ENCODE measurements around the gene SUFU.

SUFU gene

DNA sequence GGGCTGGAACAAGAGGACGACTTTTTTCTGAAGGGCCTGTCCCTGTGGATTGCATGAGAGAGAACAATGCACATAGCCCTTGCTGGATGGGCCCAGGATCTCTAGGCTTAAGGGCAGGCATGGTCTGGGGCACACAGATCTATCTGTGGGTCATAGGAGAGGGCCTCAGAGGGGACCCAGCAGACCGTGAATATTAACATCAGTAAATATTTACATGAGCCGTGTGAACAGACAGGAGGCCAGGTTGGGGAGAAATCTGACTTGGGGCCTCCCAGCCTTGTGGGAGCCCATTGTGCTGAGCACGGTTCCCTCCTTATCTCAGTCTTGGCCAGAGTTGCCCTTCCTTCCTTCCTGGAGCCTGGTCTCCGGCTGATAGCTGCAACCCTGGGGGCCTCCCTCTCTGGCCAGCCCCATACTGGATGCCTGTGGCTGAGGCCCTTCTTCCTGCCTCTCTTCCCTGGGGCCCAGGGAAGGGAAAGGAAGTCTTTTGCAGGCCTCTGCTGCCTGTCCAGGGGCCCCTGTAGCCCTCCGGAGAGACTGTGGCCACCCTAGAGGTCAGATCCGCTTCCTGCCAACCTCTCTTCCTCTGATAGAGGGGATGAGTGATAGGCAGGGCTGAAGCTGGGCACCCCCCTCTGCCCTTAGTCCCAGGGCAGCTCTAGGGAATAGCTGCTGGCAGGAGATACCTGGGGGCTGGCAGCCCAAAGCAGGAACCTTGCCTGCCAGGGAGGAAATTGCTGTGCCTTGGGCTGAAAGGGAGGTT lies 96.0 kb downstream of the SUFU start:
- no peak for DNase-seq

DNA sequence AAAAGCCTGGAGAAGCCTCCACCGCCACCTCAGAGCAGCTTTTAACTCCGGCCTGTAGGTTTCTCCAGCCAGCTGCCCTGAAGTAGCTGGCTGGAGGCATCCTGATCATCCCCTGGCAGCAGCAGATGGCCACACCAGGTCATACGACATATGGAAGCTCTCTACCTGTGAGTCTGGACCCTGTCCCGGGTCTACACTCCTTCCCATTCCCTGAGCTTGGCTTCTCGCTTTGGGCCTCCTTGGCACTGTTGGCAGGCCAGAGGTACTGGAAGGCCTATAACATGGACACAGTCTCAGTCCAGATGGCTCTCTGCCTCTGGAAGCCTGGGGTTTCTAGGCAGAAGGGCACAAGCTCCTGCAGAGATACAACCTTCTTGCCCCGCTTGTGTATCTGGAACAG lies 97.0 kb downstream of the SUFU start:
- no peak for DNase-seq

DNA sequence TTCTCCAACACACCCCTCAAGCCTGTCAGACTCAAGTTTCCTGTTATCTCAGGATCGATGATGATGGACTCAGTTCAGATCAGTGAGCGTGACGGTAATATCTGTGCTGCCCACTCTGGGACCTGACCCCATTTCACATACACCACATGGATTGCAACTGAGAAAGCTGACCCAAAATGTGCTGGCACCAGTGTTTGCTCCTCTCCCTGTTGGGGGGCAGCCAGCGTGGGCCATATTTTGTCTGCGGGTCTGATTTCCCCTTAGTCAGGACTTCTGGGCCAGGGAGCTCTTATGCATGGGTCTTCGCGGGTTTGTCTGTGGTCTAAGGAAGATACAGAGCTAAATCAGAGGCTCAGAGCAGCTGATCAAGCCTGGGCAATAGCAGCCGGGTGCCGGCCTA lies 97.9 kb downstream of the SUFU start:
- no peak for DNase-seq

DNA sequence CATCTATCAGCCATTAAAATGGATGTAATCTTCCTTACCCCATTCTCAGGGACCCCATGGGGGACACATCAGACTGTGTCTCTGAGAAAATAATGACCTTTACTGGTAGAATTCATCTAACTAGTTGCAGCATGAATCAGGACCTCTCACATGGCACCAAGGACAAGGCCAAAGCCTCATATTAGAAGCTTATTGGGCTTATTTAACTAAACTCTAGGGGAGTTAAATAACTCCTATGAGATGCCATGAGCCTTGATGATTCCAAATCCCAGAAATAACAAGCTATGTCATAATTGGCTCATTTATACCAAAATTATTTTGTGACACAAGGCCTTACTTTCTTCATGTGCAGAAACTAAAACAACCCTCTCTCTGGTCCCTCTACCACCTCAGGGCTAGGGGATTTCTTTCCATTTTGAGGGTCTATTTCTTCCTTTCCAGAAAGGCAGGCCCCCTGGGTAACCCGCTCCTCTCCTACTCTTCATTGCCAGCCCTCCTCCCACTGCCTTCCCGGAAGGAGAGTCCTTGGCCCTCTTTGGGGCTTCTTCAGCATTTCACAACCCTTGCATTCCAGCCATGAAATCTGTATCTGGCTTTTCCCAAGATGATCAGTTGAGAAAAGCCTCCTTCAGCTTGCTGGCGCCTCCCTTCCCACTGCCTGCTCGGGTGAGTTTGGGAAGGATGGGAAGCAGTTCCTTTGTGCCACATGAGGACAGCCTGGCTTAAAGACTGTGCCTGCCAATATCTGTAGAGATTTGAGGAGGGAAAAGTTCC lies 98.7 kb downstream of the SUFU start:
- DNase-seq, result no peak

DNA sequence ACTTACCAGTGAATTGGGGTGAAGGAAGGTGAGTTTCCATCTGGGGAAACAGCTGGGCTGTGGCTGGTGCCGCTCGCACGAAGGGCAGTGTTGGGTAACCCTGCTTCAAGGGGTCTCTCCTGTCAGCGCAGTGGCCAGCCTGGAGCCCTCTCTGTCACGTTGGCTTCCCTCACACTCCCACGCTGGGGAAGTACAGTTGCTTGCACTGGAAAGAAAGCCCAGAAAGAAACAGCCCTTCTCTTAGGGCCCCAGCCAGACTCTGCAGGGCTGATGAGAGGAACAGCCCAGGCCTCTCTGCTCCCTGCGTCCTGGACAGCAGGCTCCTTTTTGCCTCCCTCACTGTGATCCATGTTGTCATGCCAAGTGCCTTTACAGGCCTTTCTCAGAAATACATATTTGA lies 100.2 kb downstream of the SUFU start:
- DNase-seq, result no peak

DNA sequence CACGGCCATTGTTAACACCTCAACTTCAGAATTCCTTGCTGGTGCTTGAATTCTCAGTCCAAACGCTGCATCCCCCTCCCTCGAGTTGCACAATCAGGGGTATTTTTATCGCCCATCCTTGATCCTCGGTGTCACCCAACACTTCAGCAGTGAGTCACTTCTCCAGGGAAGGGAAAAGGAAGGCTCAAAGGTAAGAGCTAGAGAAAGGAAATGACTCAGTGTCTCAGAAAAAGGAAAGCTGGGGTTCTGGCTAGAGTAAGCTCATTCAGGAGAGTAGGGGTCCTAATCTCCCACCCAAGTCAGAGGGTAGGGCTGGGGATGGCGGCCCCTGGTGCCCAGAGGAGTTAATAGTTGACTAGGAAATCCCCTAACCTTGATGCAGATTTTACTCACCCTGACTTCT lies 100.7 kb downstream of the SUFU start:
- DNase-seq, result no peak

DNA sequence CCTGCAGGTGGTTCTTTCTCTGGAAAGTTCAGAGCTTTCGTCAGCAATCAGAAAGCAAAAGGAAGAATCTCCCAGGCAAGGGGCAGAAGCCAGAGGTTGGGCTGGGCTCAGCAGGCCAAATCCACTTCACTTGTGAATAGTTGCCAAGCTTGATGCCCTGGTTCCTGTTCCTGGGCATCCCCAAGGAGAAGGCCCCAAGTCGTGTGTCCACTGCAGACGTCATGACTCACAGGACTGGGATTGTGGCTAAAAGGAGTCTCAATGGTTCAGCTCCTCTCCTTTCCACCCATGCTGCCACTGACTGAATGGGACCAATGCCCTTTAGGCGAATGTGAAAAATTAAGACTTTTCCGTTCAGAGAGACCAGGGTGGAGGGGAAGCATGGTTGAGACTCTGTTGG lies 101.9 kb downstream of the SUFU start:
- no peak for DNase-seq

DNA sequence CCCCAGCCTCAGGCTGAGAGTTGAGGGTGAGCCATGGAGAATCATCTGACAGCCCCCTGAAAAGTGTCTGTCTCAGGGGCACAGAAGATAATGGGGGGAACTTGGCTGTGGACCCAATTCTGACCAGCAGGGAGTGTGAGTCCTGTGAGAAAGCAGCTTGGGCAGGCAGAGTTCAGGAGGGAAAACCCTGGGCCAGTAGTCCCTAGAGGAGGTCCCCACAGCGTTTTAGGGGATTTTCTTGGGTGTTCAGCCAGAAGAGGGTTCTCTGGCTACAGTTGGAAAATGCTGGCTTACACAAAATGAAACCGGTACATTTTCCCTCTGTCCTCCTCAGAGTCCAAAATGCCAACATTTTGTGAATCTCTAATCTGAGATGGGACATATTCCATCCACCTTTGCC lies 104.7 kb downstream of the SUFU start:
- DNase-seq, result no peak

DNA sequence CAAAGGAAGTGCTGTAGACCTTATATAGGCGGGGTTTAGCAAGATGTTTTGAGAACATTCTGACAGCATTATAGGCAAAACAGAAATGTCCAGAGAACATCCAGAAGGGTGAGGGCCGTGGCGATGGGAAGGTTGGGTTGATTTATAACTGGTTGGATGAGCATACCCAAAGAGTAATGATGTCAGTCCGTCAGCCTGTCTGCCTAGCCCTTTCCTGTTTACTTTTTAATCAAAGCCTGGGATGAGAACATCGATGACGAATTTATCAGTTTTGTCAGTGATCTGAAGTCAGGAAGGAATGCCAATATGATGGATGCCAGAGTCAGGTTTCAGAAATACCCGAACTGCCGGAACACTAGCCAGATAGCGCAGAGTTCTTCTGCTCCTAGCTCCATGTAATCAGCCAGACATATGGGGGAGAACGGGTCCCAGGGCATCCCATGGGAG lies 106.7 kb downstream of the SUFU start:
- DNase-seq, result no peak

DNA sequence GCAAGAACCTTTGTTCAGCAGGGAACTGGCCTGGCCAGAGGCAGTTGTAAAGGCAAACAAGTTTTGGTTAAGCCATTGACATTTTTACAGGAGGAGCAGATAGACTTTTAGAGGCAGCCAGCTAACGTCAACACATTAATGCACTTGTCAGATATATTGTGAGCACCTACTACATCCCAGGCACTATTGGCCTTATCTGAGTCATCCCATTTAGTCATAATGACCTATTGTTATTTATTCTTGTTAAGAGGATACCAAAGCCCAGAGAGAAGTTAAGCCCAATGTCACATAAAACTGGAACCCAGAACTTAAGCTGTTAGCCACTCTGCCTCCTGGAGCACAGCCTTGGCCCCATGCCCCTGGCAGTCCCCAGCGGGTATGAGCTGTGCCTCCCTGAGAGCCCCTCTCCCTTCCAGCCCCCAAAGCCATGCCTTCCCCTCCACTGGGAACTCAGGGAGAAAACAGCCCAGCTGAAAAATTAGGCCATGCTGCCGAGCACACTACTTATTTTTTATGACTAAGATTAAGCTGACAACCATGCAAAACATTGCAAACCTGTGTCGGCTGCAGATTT lies 107.8 kb downstream of the SUFU start:
- no peak for DNase-seq

DNA sequence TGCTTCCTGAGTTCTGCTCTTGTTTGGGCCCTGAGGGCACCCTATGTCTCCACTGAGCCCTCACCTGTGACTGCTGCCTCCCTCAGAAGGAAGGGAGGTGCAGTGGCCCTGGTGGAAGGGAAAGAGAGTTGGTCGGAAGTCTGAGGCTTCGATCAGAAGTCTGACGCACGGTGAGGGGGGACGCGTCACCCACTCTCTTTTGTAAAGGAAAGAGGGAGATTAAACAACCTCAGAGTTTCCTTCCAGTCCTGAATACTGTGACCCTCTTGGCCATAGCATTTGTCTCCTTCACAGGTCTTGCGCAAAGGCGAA lies 109.1 kb downstream of the SUFU start:
- peak; percentile 47 to 56 for DNase-seq

DNA sequence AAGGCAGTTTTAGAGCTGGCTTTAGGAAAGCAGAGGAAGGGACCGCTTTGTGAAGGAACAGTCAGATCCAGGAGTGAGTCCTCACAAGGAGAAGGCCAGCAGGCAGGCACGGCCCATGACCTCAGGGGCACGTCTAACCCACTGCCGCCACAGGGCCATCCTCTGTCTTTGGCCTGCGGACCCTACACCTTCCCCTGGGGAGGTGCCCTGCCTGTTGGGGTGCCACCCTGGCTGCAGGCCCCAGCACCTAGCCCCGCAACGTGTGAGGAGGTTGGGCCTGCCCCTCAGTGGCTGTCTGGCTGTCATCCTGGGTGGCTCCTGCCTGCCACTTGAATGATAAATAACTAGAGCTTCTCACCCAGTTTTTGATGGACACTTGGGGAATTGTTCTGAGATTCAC lies 109.5 kb downstream of the SUFU start:
- no peak for DNase-seq

DNA sequence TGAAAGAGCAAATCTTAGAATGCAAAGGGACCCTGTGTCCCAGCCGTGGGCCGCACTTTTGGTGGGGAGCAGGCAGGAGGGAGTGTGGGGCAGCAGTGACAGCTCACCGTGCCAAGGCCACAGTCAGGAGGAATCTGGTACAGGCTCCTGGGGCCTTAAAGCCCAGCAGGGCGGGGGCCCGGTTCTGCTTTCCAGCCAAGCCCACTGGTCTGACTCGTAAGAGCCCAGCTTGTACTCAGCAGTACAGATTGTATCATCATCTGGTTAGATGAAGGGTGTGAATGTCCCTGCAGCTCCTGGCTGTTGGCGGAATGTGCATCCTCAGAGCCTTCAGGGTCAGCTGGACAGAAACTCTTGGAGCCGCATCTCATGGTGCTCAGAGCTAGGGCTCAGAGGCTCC lies 110.0 kb downstream of the SUFU start:
- DNase-seq, result no peak

DNA sequence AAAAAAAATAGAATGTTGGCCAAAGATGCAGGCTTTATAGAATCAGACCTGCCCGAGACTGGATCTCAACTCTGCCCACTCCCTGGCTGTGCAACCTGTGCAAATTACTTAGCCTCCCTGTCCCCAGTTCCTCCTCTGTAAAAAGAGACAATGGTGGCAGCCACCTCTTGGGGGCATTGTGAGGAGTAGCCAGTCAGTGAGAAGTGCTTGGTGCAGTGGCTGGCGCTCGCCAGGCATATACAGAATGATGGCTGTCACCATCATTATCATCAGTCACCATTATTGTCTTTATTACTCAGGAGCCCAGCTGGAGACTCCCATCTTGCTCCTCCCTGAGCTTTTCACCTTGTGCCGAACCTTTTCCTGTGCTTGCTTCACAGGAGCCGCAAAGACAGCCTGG lies 111.1 kb downstream of the SUFU start:
- no peak for DNase-seq

DNA sequence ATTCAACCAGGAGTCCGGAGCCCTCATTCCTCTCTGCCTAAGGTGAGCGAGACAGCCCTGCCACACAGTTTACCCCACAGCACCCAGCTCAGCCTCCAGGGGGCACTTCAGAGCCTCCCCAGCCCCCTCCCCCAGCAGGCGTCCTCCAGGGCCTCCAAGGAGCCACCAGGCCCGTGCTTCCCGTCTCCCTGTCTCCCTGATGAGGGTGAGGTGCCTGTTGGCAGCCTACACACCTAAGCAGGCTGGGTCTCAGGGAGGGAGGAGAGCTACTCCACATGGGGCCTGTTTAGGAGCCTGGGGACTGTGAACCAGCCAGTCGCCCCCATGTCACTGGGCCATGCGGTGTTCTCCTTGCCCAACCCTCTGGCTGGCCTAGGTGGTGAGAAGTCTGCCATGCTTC lies 111.6 kb downstream of the SUFU start:
- DNase-seq, result no peak

DNA sequence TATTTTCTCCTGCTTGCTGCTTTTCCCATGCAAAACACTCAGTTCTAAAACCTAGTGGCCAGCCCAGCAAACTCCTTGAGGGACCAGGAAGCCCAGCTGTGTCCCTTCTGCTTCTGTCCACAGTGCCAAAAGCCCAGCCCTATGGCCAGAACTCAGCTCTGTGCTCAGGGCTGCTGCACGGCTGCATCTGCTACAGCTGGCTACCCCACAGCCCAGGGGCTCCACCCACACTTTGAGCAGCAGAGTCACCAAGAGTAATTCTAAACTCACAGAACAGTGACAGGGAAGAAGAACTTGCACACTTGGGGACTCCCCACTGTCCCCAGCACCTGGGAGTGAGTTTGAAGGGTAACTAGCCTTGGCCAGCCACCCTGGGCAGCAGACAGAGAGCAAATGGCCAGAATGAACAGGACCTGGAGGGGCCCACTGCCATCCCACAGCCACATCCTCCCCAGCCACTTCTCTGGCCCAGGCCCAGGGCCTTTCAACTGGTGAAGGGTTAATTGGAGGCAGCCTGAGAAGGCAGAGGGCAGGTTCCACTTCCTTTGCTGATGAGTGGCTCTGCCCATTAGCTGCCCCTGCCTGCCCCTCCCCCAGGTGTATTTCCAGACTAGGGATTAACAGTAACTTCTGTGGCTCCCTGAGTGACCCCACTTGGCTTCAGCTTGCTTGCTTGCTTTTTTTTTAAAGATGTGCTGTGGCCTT lies 112.4 kb downstream of the SUFU start:
- no peak for DNase-seq

DNA sequence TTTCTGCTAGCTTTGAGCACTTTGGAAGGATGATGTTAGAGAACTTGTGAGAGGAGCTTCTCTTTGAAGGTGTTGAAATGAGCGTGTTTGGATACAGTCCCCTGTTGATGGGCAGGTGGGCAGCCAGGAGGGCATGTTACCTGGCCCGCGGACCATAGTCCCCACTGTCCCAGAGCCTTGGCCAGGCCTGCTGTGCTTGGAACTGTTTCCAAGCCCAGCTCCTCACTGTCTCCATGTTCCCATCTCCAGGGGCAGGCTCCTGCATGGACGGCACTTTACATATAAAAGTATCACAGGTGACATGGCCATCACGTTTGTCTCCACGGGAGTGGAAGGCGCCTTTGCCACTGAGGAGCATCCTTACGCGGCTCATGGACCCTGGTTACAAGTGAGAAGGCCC lies 113.3 kb downstream of the SUFU start:
- no peak for DNase-seq

DNA sequence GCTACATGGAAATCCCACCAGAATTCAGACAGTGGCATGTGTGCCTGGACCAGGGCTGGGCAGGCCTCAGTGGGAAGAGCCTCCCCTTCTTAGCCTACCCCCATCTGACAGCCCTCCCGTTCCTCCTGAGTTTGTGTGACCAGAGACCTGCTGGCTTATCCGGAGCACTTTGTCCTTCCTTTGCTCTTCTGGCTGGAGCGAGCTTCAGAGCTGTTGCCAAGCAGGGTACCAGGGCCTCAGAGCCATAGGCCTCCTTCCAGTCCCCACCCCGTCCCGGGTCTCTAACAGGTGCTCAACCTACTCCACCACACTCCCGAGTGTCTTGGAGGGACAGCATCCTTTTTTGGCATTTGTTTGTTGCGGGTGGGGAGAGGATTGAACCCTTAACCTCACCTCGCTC lies 114.0 kb downstream of the SUFU start:
- no peak for DNase-seq

DNA sequence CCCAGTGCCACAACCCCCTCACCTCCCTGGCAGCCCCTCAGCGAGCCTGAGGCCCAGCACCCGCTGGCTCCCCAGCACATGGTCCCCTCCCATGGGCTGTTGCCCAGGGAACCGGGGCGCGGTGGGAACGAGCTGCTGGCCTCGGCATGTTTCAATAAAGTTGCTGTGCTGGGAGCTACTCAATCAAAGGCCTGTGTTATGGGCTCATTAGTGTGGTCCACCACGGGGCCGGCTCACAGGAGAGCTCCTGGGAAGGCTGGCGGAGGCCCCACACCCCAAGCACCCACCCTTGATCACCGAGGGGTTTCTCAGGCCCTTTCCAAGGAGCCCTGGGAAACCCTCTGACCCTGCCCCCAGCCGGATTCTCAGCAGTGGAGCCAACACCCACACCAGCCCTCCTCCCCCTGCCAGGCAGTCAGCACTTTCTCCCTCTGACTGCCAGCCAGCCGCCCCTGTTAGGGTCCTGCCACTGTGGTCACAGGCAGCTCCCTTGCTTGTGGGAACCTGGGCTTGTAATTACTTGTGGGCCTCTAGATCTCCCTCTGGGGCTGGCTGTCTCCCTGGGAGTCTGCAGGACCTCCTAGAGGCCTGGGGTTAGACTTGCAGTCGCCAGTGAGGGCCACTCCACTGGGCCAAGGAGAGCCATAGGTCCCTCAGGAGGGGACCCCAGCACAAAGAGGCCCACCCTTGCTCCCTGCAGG lies 115.7 kb downstream of the SUFU start:
- no peak for DNase-seq

DNA sequence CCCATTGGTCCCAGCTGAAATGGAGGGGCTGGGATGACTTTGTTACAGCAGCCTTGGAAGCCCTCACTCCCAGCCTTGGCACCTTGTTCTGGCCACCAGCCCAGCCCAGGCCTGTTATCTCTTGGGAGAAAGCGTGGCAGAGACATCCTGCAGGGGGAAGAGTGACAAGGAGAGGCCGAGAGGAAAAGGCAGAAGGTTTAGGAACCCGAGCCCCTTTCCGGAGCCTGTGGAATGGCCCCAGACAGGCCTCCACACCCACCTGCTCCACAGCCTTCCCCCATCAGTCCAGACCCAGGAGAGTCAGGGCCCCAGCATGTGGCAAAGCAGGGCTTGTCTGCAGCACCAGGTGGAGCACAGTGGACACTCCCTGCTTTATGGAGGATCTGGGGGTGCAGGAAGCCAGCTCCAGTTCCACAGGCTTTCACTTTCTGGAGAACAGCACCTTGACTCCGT lies 116.4 kb downstream of the SUFU start:
- DNase-seq, result no peak

DNA sequence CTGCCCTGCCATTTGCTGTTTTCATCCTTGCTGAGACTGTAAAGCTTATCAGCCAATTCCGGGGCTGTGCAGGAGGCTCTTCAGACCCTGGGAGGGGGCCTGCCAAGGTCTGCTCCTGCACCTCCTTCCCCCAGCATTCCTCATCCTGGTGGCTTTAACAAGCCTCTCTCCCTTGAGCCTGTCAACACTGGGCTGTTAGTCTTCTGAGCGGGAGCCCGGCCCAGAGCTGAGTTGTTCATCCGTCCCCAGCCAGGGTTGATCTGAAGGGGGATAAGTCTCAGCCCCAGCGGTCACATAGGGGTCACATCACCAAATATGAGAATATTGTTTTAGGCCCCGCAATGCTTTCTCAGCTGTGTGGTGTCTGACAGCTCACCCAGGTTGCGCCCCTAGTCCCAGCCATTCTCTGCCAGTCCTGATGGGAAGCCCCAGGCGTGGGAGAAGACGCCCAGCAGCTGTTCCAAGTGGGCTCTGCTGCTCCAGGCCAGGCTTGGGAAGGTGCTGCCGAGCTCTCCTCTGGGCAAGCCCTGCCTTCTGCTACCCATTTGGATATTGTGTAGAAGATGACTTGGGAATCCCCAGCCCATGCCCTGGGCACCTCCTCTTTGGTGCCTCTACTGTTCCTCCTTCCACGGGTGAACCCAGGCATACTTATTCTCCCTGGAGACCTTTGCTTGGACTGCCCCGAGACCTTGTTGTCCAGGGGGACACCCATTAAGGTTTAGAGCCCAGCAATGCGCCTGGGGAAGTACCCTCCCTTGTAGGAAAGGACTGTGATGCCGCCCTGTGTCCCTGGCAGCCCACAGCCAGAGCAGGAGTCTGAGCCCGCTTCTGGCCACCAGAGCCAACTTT lies 117.0 kb downstream of the SUFU start:
- no peak for DNase-seq
